NCI-H128 (cell line): ENCODE results near the gene ACSS1.
"Not testable (repeated sequence)": the region's sequence is repeated elsewhere in the genome, so short reads cannot be mapped to it uniquely, and the experiment has no call there.

ENCODE experiments used
- DNase-seq: peaks from one replicate; lab custom pipeline; 2025; ENCODE audit not compliant: unreplicated experiment; lab: John Stamatoyannopoulos, UW

Gene ACSS1

GRCh38 chr20:25013478-25014380 lies 44.2 kb downstream of the ACSS1 start:
- DNase-seq: no peak

DNA sequence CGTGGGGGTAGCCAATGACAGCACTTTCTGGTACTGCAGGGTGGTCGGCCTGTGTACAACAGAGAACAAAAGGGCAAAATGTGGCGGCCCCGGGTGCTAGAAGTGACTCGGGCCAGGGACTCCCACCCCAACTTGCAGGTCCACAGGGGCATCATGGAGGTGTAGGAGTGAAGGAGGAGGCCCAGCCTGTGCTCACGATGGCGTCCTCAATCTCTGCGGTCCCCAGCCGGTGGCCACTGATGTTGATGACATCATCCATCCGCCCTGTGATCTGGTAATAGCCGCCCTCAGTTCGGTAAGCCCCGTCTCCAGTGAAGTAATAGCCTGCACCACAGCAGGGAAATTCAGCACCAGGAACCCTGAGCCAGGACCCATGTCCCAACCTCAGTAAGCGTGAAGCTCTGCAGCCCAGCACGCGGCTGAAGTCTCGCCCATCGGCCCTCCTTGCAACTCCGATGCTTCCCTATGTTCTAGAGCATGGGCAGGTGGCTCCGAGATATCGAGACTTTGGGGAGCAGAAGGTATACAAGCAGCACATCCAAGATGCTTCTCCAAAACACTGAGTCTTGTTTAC lies 45.2 kb downstream of the ACSS1 start:
- no peak for DNase-seq

GRCh38 chr20:25011831-25012241 lies 46.1 kb downstream of the ACSS1 start:
- no peak for DNase-seq

- no peak for DNase-seq
These were observed 46.7 kb downstream of the ACSS1 start for GRCh38 chr20:25011261-25011660.

GRCh38 chr20:25009218-25010145 lies 48.5 kb downstream of the ACSS1 start:
- DNase-seq: no peak

DNA sequence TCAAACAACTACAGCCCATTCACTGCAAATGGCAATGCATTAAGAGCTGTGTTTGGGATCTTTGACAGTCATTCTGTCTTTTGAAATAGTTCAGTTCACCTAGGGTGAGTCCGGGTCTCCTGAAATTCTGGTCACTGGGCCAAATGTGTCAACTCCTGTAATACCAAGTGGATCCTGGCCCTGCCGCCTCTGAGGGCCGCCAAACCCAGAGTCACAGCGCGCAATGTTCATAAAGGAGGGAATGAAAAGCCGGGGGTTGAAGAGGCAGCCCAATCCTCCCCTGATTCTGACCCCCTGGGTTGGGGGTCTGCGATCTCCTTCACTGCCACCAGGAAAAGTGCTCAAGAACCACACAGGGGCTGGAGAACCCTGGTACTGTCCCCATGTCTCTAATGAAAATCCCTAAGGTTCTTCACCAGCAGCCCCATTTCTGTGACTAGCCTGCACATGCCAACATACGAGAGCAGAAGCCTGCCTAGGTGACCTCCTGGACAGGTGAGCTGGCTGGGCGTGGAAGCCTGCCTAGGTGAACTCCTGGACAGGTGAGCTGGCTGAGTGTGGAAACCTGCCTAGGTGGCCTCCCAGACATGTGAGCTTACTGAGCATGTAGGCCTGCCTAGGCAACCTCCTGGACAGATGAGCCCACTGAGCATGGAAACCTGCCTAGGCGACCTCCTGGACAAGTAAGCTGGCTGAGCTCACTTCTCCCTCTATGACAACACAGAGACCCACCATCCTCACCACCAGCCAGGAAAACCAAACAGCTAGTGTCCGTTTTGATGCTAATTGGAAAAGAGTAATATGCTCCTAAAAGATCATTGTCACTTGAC lies 49.3 kb downstream of the ACSS1 start:
- DNase-seq: no peak

DNA sequence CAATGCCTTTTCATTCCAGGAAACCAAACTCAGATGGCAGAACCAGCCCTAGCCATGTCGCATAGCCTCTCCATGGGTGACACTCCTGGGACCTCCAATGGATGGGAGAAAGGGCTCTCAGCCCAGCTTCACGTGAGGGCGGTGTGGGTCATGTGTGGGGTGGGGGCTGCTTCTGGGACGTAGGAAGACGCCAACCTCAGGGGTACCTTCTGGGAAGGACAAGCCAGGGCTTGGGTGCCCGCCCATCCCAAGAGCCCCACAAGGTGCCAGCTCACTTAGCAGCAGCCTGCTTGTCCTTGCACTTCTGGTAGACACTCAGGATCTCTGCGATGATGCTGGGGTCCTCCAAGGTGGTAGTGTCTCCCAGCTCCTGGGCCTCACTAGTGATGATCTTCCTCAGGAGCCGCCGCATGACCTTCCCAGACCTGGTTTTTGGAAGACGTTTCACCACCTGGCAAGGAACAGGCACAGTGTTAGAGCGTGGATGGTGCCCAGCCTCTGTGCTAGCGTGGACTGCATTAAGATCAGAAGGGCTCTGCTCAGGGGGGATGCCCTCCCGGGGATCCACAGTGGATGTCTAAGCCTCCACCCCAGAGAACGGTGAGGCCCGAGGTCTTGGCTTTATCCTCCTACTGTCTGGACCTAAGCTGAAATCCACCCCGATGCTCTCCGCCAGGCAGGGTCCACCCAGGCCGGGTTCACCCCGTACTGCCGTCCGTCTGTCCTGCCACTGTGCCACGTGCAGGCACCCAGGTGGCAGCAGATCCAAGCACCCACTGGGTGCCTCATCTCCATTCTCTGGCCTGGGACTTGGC lies 50.2 kb downstream of the ACSS1 start:
- DNase-seq: no peak

GRCh38 chr20:25006431-25007167 lies 51.3 kb downstream of the ACSS1 start:
- no peak for DNase-seq

- DNase-seq: no peak
These were observed 52.3 kb downstream of the ACSS1 start for GRCh38 chr20:25005661-25006060.

GRCh38 chr20:25005220-25005619 lies 52.7 kb downstream of the ACSS1 start:
- DNase-seq: no peak

DNA sequence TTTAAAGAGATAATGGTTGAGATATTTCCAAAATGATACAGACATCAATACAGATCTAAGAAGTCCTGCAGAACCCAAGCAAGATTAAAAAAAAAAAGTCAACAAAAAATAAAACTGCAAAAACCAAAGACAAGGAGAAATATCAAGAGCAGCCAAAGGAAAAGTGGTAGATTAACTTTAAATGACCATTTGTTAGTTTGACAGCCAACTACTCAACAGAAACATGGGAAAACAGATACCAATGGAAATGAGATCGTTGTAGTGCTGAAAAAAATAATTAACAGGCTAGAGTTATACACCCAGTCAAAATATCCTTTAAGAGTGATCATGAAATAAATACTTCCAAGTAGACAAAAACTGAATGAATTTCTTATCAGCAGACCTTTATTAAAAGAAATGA lies 54.9 kb downstream of the ACSS1 start:
- DNase-seq: no peak

DNA sequence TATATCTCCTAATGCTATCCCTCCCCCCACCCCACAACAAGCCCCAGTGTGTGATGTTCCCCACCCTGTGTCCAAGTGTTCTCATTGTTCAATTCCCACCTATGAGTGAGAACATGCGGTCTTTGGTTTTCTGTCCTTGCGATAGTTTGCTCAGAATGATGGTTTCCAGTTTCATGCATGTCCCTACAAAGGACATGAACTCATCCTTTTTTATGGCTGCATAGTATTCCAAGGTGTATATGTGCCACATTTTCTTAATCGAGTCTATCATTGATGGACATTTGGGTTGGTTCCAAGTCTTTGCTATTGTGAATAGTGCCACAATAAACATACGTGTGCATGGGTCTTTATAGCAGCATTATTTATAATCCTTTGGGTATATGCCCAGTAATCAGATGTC lies 56.6 kb downstream of the ACSS1 start:
- DNase-seq: not testable (repeated sequence)

DNA sequence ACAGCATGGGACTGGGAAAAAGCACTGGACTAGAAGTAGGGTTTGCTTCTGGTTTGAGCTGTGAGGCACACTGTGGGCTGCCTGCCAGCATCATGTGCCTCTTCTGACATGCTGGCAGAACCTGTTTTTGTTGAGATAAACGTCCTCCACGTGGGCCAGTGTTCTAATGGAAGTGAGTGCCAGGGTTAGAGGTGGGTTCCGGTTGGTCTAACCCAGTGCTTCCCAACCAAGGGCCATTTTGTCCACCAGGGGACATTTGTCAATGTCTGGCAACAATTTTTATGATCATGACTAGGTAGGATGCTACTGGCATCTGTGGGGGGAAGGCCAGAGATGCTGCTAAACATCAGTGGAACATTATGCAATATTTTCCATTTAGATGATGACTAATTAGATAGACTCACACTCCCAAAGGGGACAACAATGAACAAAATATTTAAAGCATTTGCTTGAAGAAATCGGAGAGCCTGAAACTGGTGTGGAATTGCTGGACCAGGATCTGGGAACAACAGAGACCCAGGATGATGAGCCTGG lies 57.6 kb downstream of the ACSS1 start:
- DNase-seq: no peak

GRCh38 chr20:24999568-24999967 lies 58.4 kb downstream of the ACSS1 start:
- DNase-seq: no peak

GRCh38 chr20:24998631-24999445 lies 59.1 kb downstream of the ACSS1 start:
- DNase-seq: no peak

- DNase-seq: no peak
These were observed 59.8 kb downstream of the ACSS1 start for GRCh38 chr20:24998121-24998520.

GRCh38 chr20:24996449-24997377 lies 61.2 kb downstream of the ACSS1 start:
- no peak for DNase-seq
